B cell (primary cell): ENCODE measurements around the gene RGS7. TPM values are rescaled to one million over a fixed set of nuclear protein-coding genes. Genes with fewer than 3 reads are reported as not detected.
"Not testable (repeated sequence)": the region's sequence is repeated elsewhere in the genome, so short reads cannot be mapped to it uniquely, and the experiment has no call there.

Source experiments
- ATAC-seq: fragments of 200-7000 bp; cut with Tn5 transposase; one replicate; pipeline ENCODE4 v1.10.0; 2021; ENCODE audit warnings: low read depth, mild to moderate bottlenecking, moderate number of reproducible peaks, moderate library complexity
- CTCF ChIA-PET: fragments of 350-600 bp; sonication (Branson Sonifier 250); formaldehyde crosslinking; loops from one replicate; lab custom pipeline; 2021; ENCODE audit warnings: antibody characterized with exemption, inconsistent platforms; lab: Charles Lee
- POLR2A ChIA-PET: fragments of 350-600 bp; sonication (Branson Sonifier 250); formaldehyde crosslinking; loops from one replicate; lab custom pipeline; 2021; ENCODE audit warnings: antibody characterized with exemption; lab: Charles Lee
- DNase-seq: peaks from one replicate; pipeline ENCODE4 v3.0.0; 2013
- H2AFZ ChIP-seq: 2 replicates; pipeline ENCODE4 v1.6.1; 2012; ENCODE audit warnings: mild to moderate bottlenecking, low read depth, low read length; ENCODE audit not compliant: insufficient read depth, poor library complexity, severe bottlenecking
- H3K27ac ChIP-seq, 2 donors: 1 replicate in 1 of 2; 2 replicates in 1 of 2; pipeline ENCODE4 v1.5.1; 2012 to 2013; ENCODE audit warnings: low read length in 2 of 2, mild to moderate bottlenecking in 2 of 2, moderate library complexity in 1 of 2
- H3K27me3 ChIP-seq, 4 experiments: fragments of 200-600 bp in 1 of 4; sonication (generic) in 1 of 4; replicated peaks in 1 of 4; 1 replicate in 2 of 4; 2 replicates in 2 of 4; pipeline versions ENCODE4 v1.6.1 to v1.7.0; 2013 to 2016; ENCODE audit warnings: low read length in 3 of 4, mild to moderate bottlenecking in 2 of 4, mixed read lengths in 1 of 4, moderate library complexity in 1 of 4; ENCODE audit not compliant: insufficient read depth in 4 of 4, control insufficient read depth in 3 of 4; ENCODE audit errors: control extremely low read depth in 1 of 4
- H3K36me3 ChIP-seq, 2 experiments: replicated peaks in 1 of 2; 1 replicate in 1 of 2; 2 replicates in 1 of 2; pipeline versions ENCODE4 v1.6.1 to v1.7.1; 2013; ENCODE audit warnings: low read length in 1 of 2; ENCODE audit not compliant: insufficient read depth in 2 of 2, control insufficient read depth in 1 of 2; ENCODE audit errors: control extremely low read depth in 1 of 2, extremely low read depth in 1 of 2
- H3K4me1 ChIP-seq, 2 donors: fragments of 200-600 bp in 1 of 2; sonication (generic) in 1 of 2; 1 replicate in 1 of 2; 2 replicates in 1 of 2; pipeline versions ENCODE4 v1.5.1 to v1.6.1; 2013 to 2017; ENCODE audit warnings: low read length in 2 of 2; ENCODE audit not compliant: control insufficient read depth in 2 of 2, insufficient read depth in 2 of 2
- H3K4me2 ChIP-seq: replicated peaks from 2 replicates; pipeline ENCODE3; 2012; ENCODE audit warnings: mild to moderate bottlenecking, low read depth, low read length; ENCODE audit not compliant: poor library complexity, severe bottlenecking
- H3K4me3 ChIP-seq, 5 experiments: fragments of 200-600 bp in 1 of 5; sonication (generic) in 1 of 5; 1 replicate in 3 of 5; 2 replicates in 2 of 5; pipeline versions ENCODE4 v1.5.1 to v1.7.0; 2011 to 2016; ENCODE audit warnings: low read length in 4 of 5, mild to moderate bottlenecking in 4 of 5, low read depth in 2 of 5, control low read depth in 1 of 5, moderate library complexity in 1 of 5; ENCODE audit not compliant: insufficient read depth in 1 of 5; ENCODE audit errors: control extremely low read depth in 1 of 5, extremely low read depth in 1 of 5
- H3K79me2 ChIP-seq: fragments of 200-600 bp; sonication (generic); one replicate; pipeline ENCODE4 v1.6.0; 2016; ENCODE audit warnings: low read length; ENCODE audit not compliant: control insufficient read depth, insufficient read depth
- H3K9ac ChIP-seq: fragments of 200-600 bp; sonication (generic); 2 replicates; pipeline ENCODE4 v1.6.1; 2017; ENCODE audit warnings: mild to moderate bottlenecking, low read length, moderate library complexity
- H3K9me3 ChIP-seq, 3 donors: one replicate each; pipeline versions ENCODE4 v1.6.1 to v1.7.1; 2013; ENCODE audit warnings: low read length in 2 of 3; ENCODE audit not compliant: control insufficient read depth in 2 of 3, insufficient read depth in 1 of 3; ENCODE audit errors: control extremely low read depth in 1 of 3
- H4K20me1 ChIP-seq: 2 replicates; pipeline ENCODE4 v1.6.0; 2012; ENCODE audit warnings: mild to moderate bottlenecking, low read length; ENCODE audit not compliant: insufficient read depth, control insufficient read depth, poor library complexity, severe bottlenecking
- H3K27ac Mint-ChIP-seq: one replicate; pipeline ENCODE4 v1.8.0; 2021; ENCODE audit warnings: mixed read lengths
- H3K27me3 Mint-ChIP-seq: one replicate; pipeline ENCODE4 v1.8.0; 2021; ENCODE audit warnings: mixed read lengths
- H3K4me1 Mint-ChIP-seq: one replicate; pipeline ENCODE4 v1.8.0; 2021; ENCODE audit warnings: mixed read lengths
- H3K4me3 Mint-ChIP-seq: one replicate; pipeline ENCODE4 v1.8.0; 2021; ENCODE audit warnings: mixed read lengths
- H3K9me3 Mint-ChIP-seq: one replicate; pipeline ENCODE4 v1.8.0; 2022; ENCODE audit warnings: mixed read lengths; ENCODE audit not compliant: insufficient read depth
- EZH2 ChIP-seq: IDR thresholded peaks from 2 replicates; pipeline ENCODE4 v1.6.1; 2012; ENCODE audit warnings: borderline replicate concordance, low read depth, mild to moderate bottlenecking, moderate library complexity, low read length; ENCODE audit not compliant: insufficient read depth, poor library complexity, severe bottlenecking
- WGBS: methylation state at CpG from one replicate; pipeline ENCODE4 v1.1.5; 2013; ENCODE audit warnings: missing lambda C conversion rate; ENCODE audit not compliant: insufficient coverage; 5-methylcytosine and 5-hydroxymethylcytosine counted together
- intact Hi-C: fragments of 100-400 bp; cut with micrococcal nuclease; formaldehyde crosslinking; loops from one replicate; pipeline ENCODE4 v1.10.0; 2022
- polyA plus RNA-seq: library from polyadenylated mRNA; depleted of rRNA; stranded (reverse); fragments of >200 nt; gene quantifications from 2 replicates; pipeline ENCODE4 v1.2.3, GENCODE V29; 2012
- total RNA-seq, 2 donors: library from RNA; stranded (reverse); fragments of 120-200 nt in 1 of 2; gene quantifications; 1 replicate in 1 of 2; 2 replicates in 1 of 2; pipeline versions ENCODE4 v1.2.3 to v1.2.4, GENCODE V29; 2013 to 2022
- TF ChIP-seq, protein P1 (sequence below): fragments of 200-600 bp; IDR thresholded peaks from one replicate; pipeline ENCODE4 v1.8.0; 2022; ENCODE audit warnings: antibody characterized with exemption, mild to moderate bottlenecking

RGS7 gene
- total and polyA plus RNA-seq, 2 donors (not counting 1 experiment from before 2014, with no cell fraction given): 0.15 to 1.8 TPM

DNA sequence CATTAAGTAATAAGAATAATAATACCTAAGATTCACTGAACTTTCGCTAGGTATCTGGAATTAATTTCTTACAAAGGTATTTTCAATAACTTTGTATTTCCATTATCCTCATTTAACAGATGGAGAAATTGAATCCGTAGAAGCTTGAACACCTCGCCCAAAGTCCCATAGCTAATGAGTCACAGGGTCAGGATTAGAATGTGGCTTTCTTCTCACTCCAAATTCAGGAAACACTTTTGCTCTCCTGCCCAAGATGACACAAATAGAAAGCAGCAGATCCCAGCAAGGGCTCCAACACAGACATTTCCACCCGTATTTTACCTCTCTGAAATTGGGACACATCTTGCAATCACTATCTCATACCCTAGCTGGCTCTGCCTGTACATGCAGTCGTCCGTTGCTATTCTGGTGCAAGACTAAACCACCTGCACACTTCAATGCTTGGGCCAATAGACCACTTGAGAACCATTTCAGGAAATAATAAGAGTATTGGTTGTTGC lies 619.2 kb downstream of the RGS7 start:
- Histone ChIP-seq H3K9me3 (peaks cover 0 to 5% (median 0%) of the 10 kb centered on the region in 3 donors), H3K4me1 (no peaks in the 10 kb centered on the region), H3K4me3 (no peak overlapping the region), H3K27ac (no peak overlapping the region), H3K9ac (no peak overlapping the region), H2AFZ (no peak overlapping the region), H3K36me3 (no peaks in the 10 kb centered on the region), H4K20me1 (no peaks in the 10 kb centered on the region), H3K27me3 (no peaks in the 10 kb centered on the region), H3K4me2 (no peak overlapping the region), H3K79me2 (no peaks in the 10 kb centered on the region)
- no CpG with 5 or more reads among the region's 6 CpGs for WGBS
- ChIA-PET POLR2A (no interaction called here), CTCF (no interaction called here)
- intact Hi-C loops: no loop called here
- no peak overlapping the region for H3K27ac Mint-ChIP-seq
- no peaks in the 10 kb centered on the region for H3K9me3 Mint-ChIP-seq
- H3K4me3 Mint-ChIP-seq: no peak overlapping the region
- DNase-seq (no peak), ATAC-seq (no peak)
- TF ChIP-seq, protein P1, sequence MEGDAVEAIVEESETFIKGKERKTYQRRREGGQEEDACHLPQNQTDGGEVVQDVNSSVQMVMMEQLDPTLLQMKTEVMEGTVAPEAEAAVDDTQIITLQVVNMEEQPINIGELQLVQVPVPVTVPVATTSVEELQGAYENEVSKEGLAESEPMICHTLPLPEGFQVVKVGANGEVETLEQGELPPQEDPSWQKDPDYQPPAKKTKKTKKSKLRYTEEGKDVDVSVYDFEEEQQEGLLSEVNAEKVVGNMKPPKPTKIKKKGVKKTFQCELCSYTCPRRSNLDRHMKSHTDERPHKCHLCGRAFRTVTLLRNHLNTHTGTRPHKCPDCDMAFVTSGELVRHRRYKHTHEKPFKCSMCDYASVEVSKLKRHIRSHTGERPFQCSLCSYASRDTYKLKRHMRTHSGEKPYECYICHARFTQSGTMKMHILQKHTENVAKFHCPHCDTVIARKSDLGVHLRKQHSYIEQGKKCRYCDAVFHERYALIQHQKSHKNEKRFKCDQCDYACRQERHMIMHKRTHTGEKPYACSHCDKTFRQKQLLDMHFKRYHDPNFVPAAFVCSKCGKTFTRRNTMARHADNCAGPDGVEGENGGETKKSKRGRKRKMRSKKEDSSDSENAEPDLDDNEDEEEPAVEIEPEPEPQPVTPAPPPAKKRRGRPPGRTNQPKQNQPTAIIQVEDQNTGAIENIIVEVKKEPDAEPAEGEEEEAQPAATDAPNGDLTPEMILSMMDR: no peak
- no peak for TF ChIP-seq EZH2
- H3K4me1 Mint-ChIP-seq: no peaks in the 10 kb centered on the region
- no peaks in the 10 kb centered on the region for H3K27me3 Mint-ChIP-seq

DNA sequence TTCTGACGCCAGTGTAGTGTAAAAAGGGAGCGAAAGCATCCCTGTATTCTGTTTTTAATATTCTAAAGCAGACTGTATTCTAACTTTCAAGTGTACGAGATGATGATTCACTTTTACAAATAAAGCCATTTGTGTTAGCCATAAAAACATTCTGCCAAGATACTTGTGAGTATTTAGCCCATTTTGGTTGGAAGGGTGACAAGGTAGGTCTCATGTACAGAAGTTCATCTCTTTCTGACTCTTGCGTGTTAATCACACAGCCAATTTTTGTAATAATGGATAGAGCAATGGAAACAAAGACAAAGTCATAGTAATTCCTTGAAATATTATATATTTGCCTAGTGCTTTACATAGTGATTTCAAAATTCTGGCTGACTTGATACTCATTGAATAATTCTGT lies 619.7 kb downstream of the RGS7 start:
- Histone ChIP-seq H3K4me1 (no peaks in the 10 kb centered on the region), H3K79me2 (no peaks in the 10 kb centered on the region), H4K20me1 (no peaks in the 10 kb centered on the region), H3K9me3 (peaks cover 0 to 5% (median 0%) of the 10 kb centered on the region in 3 donors), H2AFZ (no peak overlapping the region), H3K4me2 (no peak overlapping the region), H3K9ac (no peak overlapping the region), H3K36me3 (no peaks in the 10 kb centered on the region), H3K4me3 (no peak overlapping the region), H3K27ac (no peak overlapping the region), H3K27me3 (no peaks in the 10 kb centered on the region)
- no peak for TF ChIP-seq EZH2
- TF ChIP-seq, protein P1: no peak
- Mint-ChIP-seq H3K9me3 (no peaks in the 10 kb centered on the region), H3K4me1 (no peaks in the 10 kb centered on the region), H3K27me3 (no peaks in the 10 kb centered on the region), H3K27ac (no peak overlapping the region), H3K4me3 (no peak overlapping the region)
- intact Hi-C loops: no loop called here
- ATAC-seq (no peak), DNase-seq (no peak)
- CTCF ChIA-PET: no interaction called here
- WGBS: no CpG with 5 or more reads among the region's 4 CpGs
- POLR2A ChIA-PET: no interaction called here

DNA sequence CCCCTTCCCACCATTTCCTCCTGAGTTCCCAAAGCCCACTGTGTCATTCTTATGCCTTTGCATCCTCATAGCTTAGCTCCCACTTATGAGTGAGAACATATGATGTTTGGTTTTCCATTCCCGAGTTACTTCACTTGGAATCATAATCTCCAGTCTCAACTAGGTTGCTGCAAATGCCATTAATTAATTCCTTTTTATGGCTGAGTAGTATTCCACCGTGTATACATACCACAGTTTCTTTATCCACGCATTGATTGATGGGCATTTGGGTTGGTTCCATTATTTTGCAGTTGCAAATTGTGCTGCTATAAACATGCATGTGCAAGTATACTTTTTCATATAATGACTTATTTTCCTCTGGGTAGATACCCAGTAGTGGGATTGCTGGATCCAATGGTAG lies 622.3 kb downstream of the RGS7 start:
- H3K4me3 ChIP-seq, H3K27me3 Mint-ChIP-seq, H3K9me3 ChIP-seq, H3K4me3 Mint-ChIP-seq, H3K27ac ChIP-seq, H3K4me2 ChIP-seq, H4K20me1 ChIP-seq, H3K27me3 ChIP-seq, H3K4me1 ChIP-seq, H3K79me2 ChIP-seq, H3K36me3 ChIP-seq, H3K9me3 Mint-ChIP-seq, H3K4me1 Mint-ChIP-seq, H2AFZ ChIP-seq, DNase-seq, H3K27ac Mint-ChIP-seq, POLR2A ChIA-PET, H3K9ac ChIP-seq, CTCF ChIA-PET, ATAC-seq: not testable (repeated sequence)
- intact Hi-C loops: loop anchor here (5.0 kb wide), 2 partner anchors 753 to 1163 kb away; no protein-coding TSS in a partner anchor
- no CpG with 5 or more reads among the region's 3 CpGs for WGBS
